SK-N-SH treated with all-trans-retinoic acid at 6 μM for 48 hours (cell line): ENCODE data around the gene ELOVL7.

ENCODE experiments used
- ESRRG ChIP-seq: fragments of 250-450 bp; sonication (Bioruptor Pico); IDR thresholded peaks from 2 replicates; pipeline ENCODE4 v1.6.1; 2021; ENCODE audit warnings: mild to moderate bottlenecking
- TF ChIP-seq, protein P1 (sequence below): fragments of 250-450 bp; sonication (Bioruptor Pico); IDR thresholded peaks from 2 replicates; pipeline ENCODE4 v1.8.0; 2020; ENCODE audit warnings: mild to moderate bottlenecking, moderate library complexity, borderline replicate concordance

DNA sequence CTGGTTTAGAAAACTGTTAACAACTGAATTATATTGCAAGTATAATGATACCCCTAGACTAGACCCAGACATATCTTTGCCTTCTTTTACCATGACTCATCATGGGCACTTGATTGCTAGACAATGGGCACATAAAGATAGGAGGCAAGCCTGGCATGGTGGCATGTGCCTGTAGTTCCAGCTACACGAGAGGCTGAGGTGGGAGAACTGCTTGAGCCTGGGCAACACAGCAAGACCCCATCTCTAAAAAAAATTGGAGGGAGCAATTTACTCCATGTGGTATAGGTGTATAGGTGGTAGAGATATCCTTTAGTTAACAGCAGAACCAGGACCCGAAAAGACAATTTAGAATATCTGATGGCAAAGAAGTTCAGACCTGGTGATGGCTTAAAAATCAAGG lies 51.6 kb downstream of the ELOVL7 start:
- no peak for TF ChIP-seq ESRRG (CRISPR knock-in tag)
- TF ChIP-seq, protein P1, sequence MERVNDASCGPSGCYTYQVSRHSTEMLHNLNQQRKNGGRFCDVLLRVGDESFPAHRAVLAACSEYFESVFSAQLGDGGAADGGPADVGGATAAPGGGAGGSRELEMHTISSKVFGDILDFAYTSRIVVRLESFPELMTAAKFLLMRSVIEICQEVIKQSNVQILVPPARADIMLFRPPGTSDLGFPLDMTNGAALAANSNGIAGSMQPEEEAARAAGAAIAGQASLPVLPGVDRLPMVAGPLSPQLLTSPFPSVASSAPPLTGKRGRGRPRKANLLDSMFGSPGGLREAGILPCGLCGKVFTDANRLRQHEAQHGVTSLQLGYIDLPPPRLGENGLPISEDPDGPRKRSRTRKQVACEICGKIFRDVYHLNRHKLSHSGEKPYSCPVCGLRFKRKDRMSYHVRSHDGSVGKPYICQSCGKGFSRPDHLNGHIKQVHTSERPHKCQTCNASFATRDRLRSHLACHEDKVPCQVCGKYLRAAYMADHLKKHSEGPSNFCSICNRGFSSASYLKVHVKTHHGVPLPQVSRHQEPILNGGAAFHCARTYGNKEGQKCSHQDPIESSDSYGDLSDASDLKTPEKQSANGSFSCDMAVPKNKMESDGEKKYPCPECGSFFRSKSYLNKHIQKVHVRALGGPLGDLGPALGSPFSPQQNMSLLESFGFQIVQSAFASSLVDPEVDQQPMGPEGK (CRISPR knock-in tag), result no peak
